HG03095 (cell line): Measurements from ENCODE around the gene KBTBD8.
A peak's percentile ranks its signal among the peaks of the same experiment; 100 is the strongest.

Experiments used
- ATAC-seq: cut with Tn5 transposase; IDR thresholded peaks from one replicate; pipeline ENCODE4 v1.9.1; 2021; ENCODE audit warnings: moderate library complexity; ENCODE audit not compliant: unreplicated experiment

KBTBD8 gene

GRCh38 chr3:66996696-66997095 lies 1.4 kb upstream of the KBTBD8 start:
- ATAC-seq = no peak

GRCh38 chr3:66997560-66998112 lies 471 bp upstream of the KBTBD8 start:
- peak; percentile 88 for ATAC-seq

GRCh38 chr3:66998904-66999235 lies 763 bp downstream of the KBTBD8 start:
- no peak for ATAC-seq

GRCh38 chr3:67000009-67000408 lies 1.9 kb downstream of the KBTBD8 start:
- peak; percentile 45 for ATAC-seq

GRCh38 chr3:67001086-67001861 lies 3.2 kb downstream of the KBTBD8 start:
- ATAC-seq = no peak

GRCh38 chr3:67005974-67006373 lies 7.9 kb downstream of the KBTBD8 start:
- no peak for ATAC-seq

- no peak for ATAC-seq
These were observed 8.4 kb downstream of the KBTBD8 start for GRCh38 chr3:67006460-67006859.

- no peak for ATAC-seq
These were observed 10.3 kb downstream of the KBTBD8 start for GRCh38 chr3:67008388-67008787.

- no peak for ATAC-seq
These were observed 11.6 kb downstream of the KBTBD8 start for GRCh38 chr3:67009716-67010115.

GRCh38 chr3:67011414-67012131 lies 13.5 kb downstream of the KBTBD8 start:
- ATAC-seq = no peak

GRCh38 chr3:67012564-67012963 lies 14.5 kb downstream of the KBTBD8 start:
- ATAC-seq = no peak

GRCh38 chr3:67015702-67016484 lies 17.8 kb downstream of the KBTBD8 start:
- no peak for ATAC-seq

GRCh38 chr3:67016522-67017080 lies 18.5 kb downstream of the KBTBD8 start:
- peak; percentile 38 for ATAC-seq

GRCh38 chr3:67017211-67017610 lies 19.1 kb downstream of the KBTBD8 start:
- peak; percentile 15 for ATAC-seq

- ATAC-seq = no peak
These were observed 20.1 kb downstream of the KBTBD8 start for GRCh38 chr3:67018105-67018788.

GRCh38 chr3:67018789-67019526 lies 20.9 kb downstream of the KBTBD8 start:
- ATAC-seq = peak; percentile 55

GRCh38 chr3:67028001-67028784 lies 30.1 kb downstream of the KBTBD8 start:
- no peak for ATAC-seq

GRCh38 chr3:67030785-67031740 lies 33.0 kb downstream of the KBTBD8 start:
- peak; percentile 79 for ATAC-seq
